ENCODE measurements around the gene IL15RA. TPM values are rescaled to one million over a fixed set of nuclear protein-coding genes. Genes with fewer than 3 reads are reported as not detected.
A peak's percentile ranks its signal among the peaks of the same experiment; 100 is the strongest.

Gene IL15RA
- total and polyA plus RNA-seq, 7 experiments from 2014 or later: 2.9 to 24.9 (median 5.6) TPM

GRCh38 chr10:5970527-5970926, 6.8 kb downstream of the IL15RA start:
- Histone ChIP-seq H3K9me3 (ENCODE audit: control insufficient read depth in 2 of 3, low read length in 3 of 3) (no peaks in the 10 kb centered on the region), H3K27me3 (ENCODE audit: control insufficient read depth in 2 of 2, insufficient read depth in 2 of 2, low read length in 2 of 2) (no peaks in the 10 kb centered on the region), H3K4me1 (ENCODE audit: control insufficient read depth in 2 of 2, insufficient read depth in 2 of 2, low read length in 2 of 2) (peaks cover 0 to 15% of the 10 kb centered on the region in 2 donors), H3K4me3 (ENCODE audit: low read length) (no peak overlapping the region), H3K36me3 (ENCODE audit: control insufficient read depth in 2 of 3, insufficient read depth in 3 of 3, low read length in 3 of 3) (peaks cover 0 to 4% (median 3%) of the 10 kb centered on the region in 3 experiments), H3K27ac (ENCODE audit: low read depth, low read length) (no peak overlapping the region)
- Mint-ChIP-seq H3K27me3 (no peaks in the 10 kb centered on the region), H3K36me3 (peaks cover 0 to 20% (median 4%) of the 10 kb centered on the region in 5 donors), H3K27ac (peak overlapping the region in 1 of 9 donors; percentile 85), H3K4me1 (peaks cover 5 to 51% (median 18%) of the 10 kb centered on the region in 7 donors), H3K4me3 (peak overlapping the region in 1 of 10 donors; percentile 42), H3K9me3 (no peaks in the 10 kb centered on the region)
- no peak for ATAC-seq
- CTCF ChIA-PET: no interaction called here
- POLR2A ChIA-PET: no interaction called here
- DNase-seq: peak in 1 of 9 donors; percentile 7
- intact Hi-C loops (cut with micrococcal nuclease): loop anchor here (10.0 kb wide), 3 partner anchors 156 to 1146 kb away; partner anchors contain the start of genes AKR1E2 (in 1 of the 2) and GDI2 (in 1 of the 2)

- no peak for ATAC-seq
- Mint-ChIP-seq H3K27me3 (no peaks in the 10 kb centered on the region), H3K36me3 (peaks cover 0 to 17% (median 4%) of the 10 kb centered on the region in 5 donors), H3K4me3 (no peak overlapping the region), H3K4me1 (peaks cover under 1 to 49% (median 14%) of the 10 kb centered on the region in 7 donors), H3K27ac (peak overlapping the region in 1 of 9 donors; percentile 44), H3K9me3 (no peaks in the 10 kb centered on the region)
- no peak for DNase-seq
- peaks cover 0 to 4% (median 3%) of the 10 kb centered on the region in 3 experiments for H3K36me3 ChIP-seq (ENCODE audit: control insufficient read depth in 2 of 3, insufficient read depth in 3 of 3, low read length in 3 of 3)
- POLR2A ChIA-PET: no interaction called here
- no peaks in the 10 kb centered on the region for H3K27me3 ChIP-seq (ENCODE audit: control insufficient read depth in 2 of 2, insufficient read depth in 2 of 2, low read length in 2 of 2)
- no peaks in the 10 kb centered on the region for H3K9me3 ChIP-seq (ENCODE audit: control insufficient read depth in 2 of 3, low read length in 3 of 3)
- no peak overlapping the region for H3K4me3 ChIP-seq (ENCODE audit: low read length)
- CTCF ChIA-PET: no interaction called here
- intact Hi-C loops (cut with micrococcal nuclease): loop anchor here (10.0 kb wide), 3 partner anchors 155 to 1145 kb away; partner anchors contain the start of genes AKR1E2 (in 1 of the 2) and GDI2 (in 1 of the 2)
- H3K27ac ChIP-seq (ENCODE audit: low read depth, low read length): no peak overlapping the region
- peaks cover 0 to 15% of the 10 kb centered on the region in 2 donors for H3K4me1 ChIP-seq (ENCODE audit: control insufficient read depth in 2 of 2, insufficient read depth in 2 of 2, low read length in 2 of 2)
Measured at GRCh38 chr10:5970066-5970465, 7.3 kb downstream of the IL15RA start.

- H3K27me3 ChIP-seq (ENCODE audit: control insufficient read depth in 2 of 2, insufficient read depth in 2 of 2, low read length in 2 of 2): no peaks in the 10 kb centered on the region
- Mint-ChIP-seq H3K27ac (peak overlapping the region in 2 of 9 donors; percentile 29 to 57), H3K36me3 (peaks cover 0 to 15% (median 4%) of the 10 kb centered on the region in 5 donors), H3K9me3 (no peaks in the 10 kb centered on the region), H3K4me1 (peaks cover 0 to 43% (median 12%) of the 10 kb centered on the region in 7 donors), H3K4me3 (no peak overlapping the region), H3K27me3 (no peaks in the 10 kb centered on the region)
- H3K27ac ChIP-seq (ENCODE audit: low read depth, low read length): no peak overlapping the region
- no peak overlapping the region for H3K4me3 ChIP-seq (ENCODE audit: low read length)
- ATAC-seq: no peak
- H3K36me3 ChIP-seq (ENCODE audit: control insufficient read depth in 2 of 3, insufficient read depth in 3 of 3, low read length in 3 of 3): peaks cover 0 to 5% (median 4%) of the 10 kb centered on the region in 3 experiments
- CTCF ChIA-PET: no interaction called here
- POLR2A ChIA-PET: interaction anchor here (0.7 kb wide), 1 partner anchor 78 kb away, joined by 3 read pairs; no protein-coding TSS in a partner anchor
- DNase-seq: peak in 1 of 9 donors; percentile 8
- H3K9me3 ChIP-seq (ENCODE audit: control insufficient read depth in 2 of 3, low read length in 3 of 3): no peaks in the 10 kb centered on the region
- intact Hi-C loops (cut with micrococcal nuclease): no loop called here
- peaks cover 0 to 15% of the 10 kb centered on the region in 2 donors for H3K4me1 ChIP-seq (ENCODE audit: control insufficient read depth in 2 of 2, insufficient read depth in 2 of 2, low read length in 2 of 2)
Measured at GRCh38 chr10:5968681-5969453, 8.5 kb downstream of the IL15RA start.

- H3K27me3 Mint-ChIP-seq: no peaks in the 10 kb centered on the region
- no peak overlapping the region for H3K4me3 ChIP-seq (ENCODE audit: low read length)
- intact Hi-C loops (cut with micrococcal nuclease): no loop called here
- H3K36me3 ChIP-seq (ENCODE audit: control insufficient read depth in 2 of 3, insufficient read depth in 3 of 3, low read length in 3 of 3): peaks cover 0 to 9% (median 8%) of the 10 kb centered on the region in 3 experiments
- CTCF ChIA-PET: no interaction called here
- H3K36me3 Mint-ChIP-seq: peaks cover 0 to 15% (median 4%) of the 10 kb centered on the region in 5 donors
- peak overlapping the region in 3 of 9 donors; percentile 25 to 57 (median 29) for H3K27ac Mint-ChIP-seq
- peaks cover 0 to 15% of the 10 kb centered on the region in 2 donors for H3K4me1 ChIP-seq (ENCODE audit: control insufficient read depth in 2 of 2, insufficient read depth in 2 of 2, low read length in 2 of 2)
- no peaks in the 10 kb centered on the region for H3K27me3 ChIP-seq (ENCODE audit: control insufficient read depth in 2 of 2, insufficient read depth in 2 of 2, low read length in 2 of 2)
- POLR2A ChIA-PET: interaction anchor here (0.7 kb wide), 1 partner anchor 77 kb away, joined by 3 read pairs; no protein-coding TSS in a partner anchor
- peaks cover 0 to 37% (median 10%) of the 10 kb centered on the region in 7 donors for H3K4me1 Mint-ChIP-seq
- ATAC-seq (no peak), DNase-seq (peak in 1 of 9 donors; percentile 1)
- no peak overlapping the region for H3K27ac ChIP-seq (ENCODE audit: low read depth, low read length)
- no peaks in the 10 kb centered on the region for H3K9me3 Mint-ChIP-seq
- H3K4me3 Mint-ChIP-seq: no peak overlapping the region
- no peaks in the 10 kb centered on the region for H3K9me3 ChIP-seq (ENCODE audit: control insufficient read depth in 2 of 3, low read length in 3 of 3)
Measured at GRCh38 chr10:5968037-5968680, 9.2 kb downstream of the IL15RA start.

GRCh38 chr10:5965266-5965665, 12.1 kb downstream of the IL15RA start:
- DNase-seq: no peak
- CTCF ChIA-PET: no interaction called here
- no peak overlapping the region for H3K4me3 ChIP-seq (ENCODE audit: low read length)
- peaks cover 0 to 20% (median 14%) of the 10 kb centered on the region in 5 donors for H3K36me3 Mint-ChIP-seq
- POLR2A ChIA-PET: no interaction called here
- peaks cover 0 to 13% (median 9%) of the 10 kb centered on the region in 3 experiments for H3K36me3 ChIP-seq (ENCODE audit: control insufficient read depth in 2 of 3, insufficient read depth in 3 of 3, low read length in 3 of 3)
- H3K4me3 Mint-ChIP-seq: no peak overlapping the region
- no peaks in the 10 kb centered on the region for H3K27me3 ChIP-seq (ENCODE audit: control insufficient read depth in 2 of 2, insufficient read depth in 2 of 2, low read length in 2 of 2)
- peaks cover 0 to 16% (median 0%) of the 10 kb centered on the region in 7 donors for H3K4me1 Mint-ChIP-seq
- no peak overlapping the region for H3K27ac ChIP-seq (ENCODE audit: low read depth, low read length)
- no peaks in the 10 kb centered on the region for H3K9me3 Mint-ChIP-seq
- intact Hi-C loops (cut with micrococcal nuclease): no loop called here
- H3K27me3 Mint-ChIP-seq: no peaks in the 10 kb centered on the region
- H3K4me1 ChIP-seq (ENCODE audit: control insufficient read depth in 2 of 2, insufficient read depth in 2 of 2, low read length in 2 of 2): peaks cover 0 to 4% of the 10 kb centered on the region in 2 donors
- no peaks in the 10 kb centered on the region for H3K9me3 ChIP-seq (ENCODE audit: control insufficient read depth in 2 of 3, low read length in 3 of 3)
- no peak for ATAC-seq
- H3K27ac Mint-ChIP-seq: no peak overlapping the region

- no peak overlapping the region for H3K4me3 Mint-ChIP-seq
- CTCF ChIA-PET: no interaction called here
- intact Hi-C loops (cut with micrococcal nuclease): no loop called here
Measured at GRCh38 chr10:5964736-5965135, 12.6 kb downstream of the IL15RA start.

More at GRCh38 chr10:5964736-5965135, 12.6 kb downstream of the IL15RA start:
- no peaks in the 10 kb centered on the region for H3K27me3 Mint-ChIP-seq
- no peak overlapping the region for H3K27ac Mint-ChIP-seq
- Histone ChIP-seq H3K4me1 (ENCODE audit: control insufficient read depth in 2 of 2, insufficient read depth in 2 of 2, low read length in 2 of 2) (no peaks in the 10 kb centered on the region), H3K27ac (ENCODE audit: low read depth, low read length) (no peak overlapping the region), H3K36me3 (ENCODE audit: control insufficient read depth in 2 of 3, insufficient read depth in 3 of 3, low read length in 3 of 3) (peaks cover 0 to 18% (median 9%) of the 10 kb centered on the region in 3 experiments), H3K9me3 (ENCODE audit: control insufficient read depth in 2 of 3, low read length in 3 of 3) (no peaks in the 10 kb centered on the region), H3K27me3 (ENCODE audit: control insufficient read depth in 2 of 2, insufficient read depth in 2 of 2, low read length in 2 of 2) (no peaks in the 10 kb centered on the region), H3K4me3 (ENCODE audit: low read length) (no peak overlapping the region)
- no peak for ATAC-seq
- H3K4me1 Mint-ChIP-seq: peaks cover 0 to 11% (median 0%) of the 10 kb centered on the region in 7 donors
- POLR2A ChIA-PET: no interaction called here
- peaks cover 0 to 17% (median 14%) of the 10 kb centered on the region in 5 donors for H3K36me3 Mint-ChIP-seq
- DNase-seq: no peak
- H3K9me3 Mint-ChIP-seq: no peaks in the 10 kb centered on the region
